HepG2 (cell line): Measurements from ENCODE around the gene CEP131. TPM values are rescaled to one million over a fixed set of nuclear protein-coding genes. Genes with fewer than 3 reads are reported as not detected.
A peak's percentile ranks its signal among the peaks of the same experiment; 100 is the strongest.

Experiments
- ATAC-seq: fragments of 200-7000 bp; cut with Tn5 transposase; 3 replicates; pipeline ENCODE4 v1.9.1; 2020; ENCODE audit warnings: mild to moderate bottlenecking, moderate library complexity
- BruUV-seq: library from RNA; stranded (reverse); fragments of 400-500 nt; replicated peaks from 2 replicates; lab custom pipeline; 2021; lab: Mats Ljungman, UMichigan
- CTCF ChIA-PET: fragments of 300-600 bp; formaldehyde crosslinking; extraction: SDS; loops from one replicate; lab custom pipeline; 2021; ENCODE audit warnings: low total read pairs, inconsistent platforms, low intra/inter-chr PET ratio; lab: Yijun Ruan, JAX
- POLR2A ChIA-PET: fragments of 350-600 bp; sonication (Branson Sonifier 250); formaldehyde crosslinking; loops from one replicate; lab custom pipeline; 2020; ENCODE audit warnings: antibody characterized with exemption, inconsistent platforms; lab: Yijun Ruan, JAX
- DNase-seq: peaks from one replicate; pipeline ENCODE4 v3.0.0-alpha.2; 2015; ENCODE audit warnings: low spot score
- FAIRE-seq: peaks from 3 replicates; lab custom pipeline; 2011; peaks lifted over from hg19 to GRCh38; lab: Jason Lieb, UNC
- H2AFZ ChIP-seq: one replicate; pipeline ENCODE4 v1.6.1; 2011; ENCODE audit warnings: low read length, inconsistent platforms
- H3K27ac ChIP-seq: fragments of 300-600 bp; 3 replicates; pipeline ENCODE4 v1.8.0; 2011; ENCODE audit warnings: mixed run types, mild to moderate bottlenecking, mixed read lengths, low read length, inconsistent platforms; ENCODE audit not compliant: insufficient read depth; ENCODE audit errors: extremely low read length
- H3K27me3 ChIP-seq, 2 experiments: fragments of 200-600 bp in 1 of 2; 2 replicates in 1 of 2; 3 replicates in 1 of 2; pipeline versions ENCODE4 v1.6.0 to v1.8.0; 2011; ENCODE audit warnings: low read length in 2 of 2, mild to moderate bottlenecking in 2 of 2, moderate library complexity in 2 of 2, inconsistent platforms in 1 of 2; ENCODE audit not compliant: insufficient read depth in 2 of 2, control insufficient read depth in 1 of 2
- H3K36me3 ChIP-seq, 2 experiments: fragments of 200-600 bp in 1 of 2; replicated peaks in 1 of 2; 2 replicates in 1 of 2; 3 replicates in 1 of 2; pipeline versions ENCODE4 v1.5.1 to v1.8.0; 2011; ENCODE audit warnings: low read length in 2 of 2, inconsistent platforms in 1 of 2; ENCODE audit not compliant: insufficient read depth in 2 of 2, control insufficient read depth in 1 of 2
- H3K4me1 ChIP-seq: 2 replicates; pipeline ENCODE4 v1.5.1; 2012; ENCODE audit warnings: low read length, inconsistent platforms; ENCODE audit not compliant: insufficient read depth
- H3K4me2 ChIP-seq: 2 replicates; pipeline ENCODE4 v1.6.0; 2011; ENCODE audit warnings: low read depth, low read length, inconsistent platforms
- H3K4me3 ChIP-seq, 3 experiments: fragments of 200-600 bp in 1 of 3; sonication (generic), shearing (Covaris generic) in 1 of 3; replicated peaks in 1 of 3; 2 replicates each; pipeline ENCODE4 v1.5.1; 2011 to 2016; ENCODE audit warnings: low read length in 3 of 3, inconsistent platforms in 2 of 3, low read depth in 2 of 3, mild to moderate bottlenecking in 2 of 3, control low read depth in 1 of 3, mixed read lengths in 1 of 3; ENCODE audit not compliant: insufficient read depth in 1 of 3
- H3K79me2 ChIP-seq: one replicate; pipeline ENCODE4 v1.6.1; 2011; ENCODE audit warnings: low read length, inconsistent platforms; ENCODE audit not compliant: insufficient read depth
- H3K9ac ChIP-seq: 2 replicates; pipeline ENCODE4 v1.6.0; 2011; ENCODE audit warnings: mild to moderate bottlenecking, low read depth, low read length, inconsistent platforms; ENCODE audit not compliant: insufficient read depth
- H3K9me3 ChIP-seq: 2 replicates; pipeline ENCODE4 v1.5.1; 2012; ENCODE audit warnings: mild to moderate bottlenecking, low read length
- H4K20me1 ChIP-seq: 2 replicates; pipeline ENCODE4 v1.6.0; 2011; ENCODE audit warnings: inconsistent platforms, mild to moderate bottlenecking, low read length, moderate library complexity; ENCODE audit not compliant: insufficient read depth
- ATF6 ChIP-seq: sonication (generic); formaldehyde crosslinking; conservative IDR thresholded peaks from 2 replicates; pipeline ENCODE4 v1.4.0; 2020; ENCODE audit warnings: missing genetic modification reagents
- CTCF ChIP-seq: sonication (generic); formaldehyde crosslinking; IDR thresholded peaks from 2 replicates; pipeline ENCODE4 v1.5.0; 2020; ENCODE audit warnings: mild to moderate bottlenecking, missing genetic modification reagents, moderate library complexity
- MNT ChIP-seq: fragments of 450-650 bp; IDR thresholded peaks from 2 replicates; pipeline ENCODE4 v1.6.1; 2016
- REST ChIP-seq, 2 experiments: IDR thresholded peaks; 2 replicates each; pipeline ENCODE4 v1.6.1; 2011 to 2012; ENCODE audit warnings: low read length in 2 of 2, borderline replicate concordance in 1 of 2, low read depth in 1 of 2, mild to moderate bottlenecking in 1 of 2, moderate library complexity in 1 of 2
- SMARCE1 ChIP-seq: fragments of 450-650 bp; IDR thresholded peaks from 2 replicates; pipeline ENCODE4 v1.6.1; 2017; ENCODE audit warnings: borderline replicate concordance
- TP53 ChIP-seq: sonication (generic); formaldehyde crosslinking; conservative IDR thresholded peaks from 2 replicates; pipeline ENCODE4 v1.4.0; 2020; ENCODE audit warnings: missing genetic modification reagents
- WGBS: methylation state at CpG from one replicate; pipeline ENCODE4 v1.1.6; 2017; ENCODE audit warnings: low lambda C conversion rate; 5-methylcytosine and 5-hydroxymethylcytosine counted together
- in situ Hi-C: cut with HindIII; loops from 2 replicates; pipeline ENCODE4 v1.10.0; 2017; ENCODE audit warnings: low pct_unique_long_range_greater_than_20kb; ENCODE audit not compliant: extremely low pct_ligation_motif_present
- intact Hi-C: fragments of 100-400 bp; cut with micrococcal nuclease; formaldehyde crosslinking; loops from one replicate; pipeline ENCODE4 v1.10.0; 2022; ENCODE audit not compliant: unreplicated experiment
- polyA plus RNA-seq, 8 experiments: library from polyadenylated mRNA; depleted of rRNA in 3 of 8; stranded (reverse) in 7 of 8; unstranded in 1 of 8; fragments of >200 nt; fragmentation: Illumina TruSeq in 4 of 8; extraction: Trizol in 4 of 8; gene quantifications; 2 replicates each; pipeline versions ENCODE4 v1.2.1 to v1.2.3, GENCODE V29; 2011 to 2016; ENCODE audit warnings: low read depth in 4 of 8, missing spikeins in 1 of 8, mixed read lengths in 1 of 8; ENCODE audit not compliant: insufficient read depth in 1 of 8
- total RNA-seq, 5 experiments: library from RNA; depleted of rRNA; stranded (reverse); fragments of >200 nt; fragmentation: Illumina TruSeq; extraction: Trizol; gene quantifications; 2 replicates each; pipeline ENCODE4 v1.2.3, GENCODE V29; 2016; ENCODE audit warnings: low read depth in 1 of 5

The CEP131 gene
- total and polyA plus RNA-seq, 2 of the 13 experiments (the other 11 are each of a cell fraction or from before 2014, with no cell fraction given): 5.0 to 16.8 TPM

- FAIRE-seq (no peak), DNase-seq (no peak), ATAC-seq (no peak)
- intact Hi-C loops (no loop called here), in situ Hi-C loops (loop anchor here (5.0 kb wide), 1 partner anchor 223 kb away; no protein-coding TSS in a partner anchor)
- 93% methylated on average over 23 of the region's 23 CpGs for WGBS
- TF ChIP-seq TP53 (CRISPR knock-in tag) (no peak), REST (IDR thresholded peaks at IDR 0.05; ENCODE audit: borderline replicate concordance in 1 of 2, low read depth in 1 of 2, low read length in 2 of 2) (no peak), SMARCE1 (no peak)
- H4K20me1 ChIP-seq: no peaks in the 10 kb centered on the region; the same call in 1 of the 2 replicates
- H3K36me3 ChIP-seq: peaks cover 28 to 55% of the 10 kb centered on the region in 2 experiments
- no peak overlapping the region for H3K4me2 ChIP-seq
- ChIA-PET CTCF (no interaction called here), POLR2A (no interaction called here)
- no peaks in the 10 kb centered on the region for H3K79me2 ChIP-seq
- H2AFZ ChIP-seq: no peak overlapping the region
- no peak overlapping the region for H3K9ac ChIP-seq
- H3K4me3 ChIP-seq: no peak overlapping the region
- H3K4me1 ChIP-seq: peaks cover 11% of the 10 kb centered on the region; the same call in 1 of the 2 replicates
- H3K27me3 ChIP-seq: no peaks in the 10 kb centered on the region
- no peak overlapping the region for H3K27ac ChIP-seq
- H3K9me3 ChIP-seq: no peaks in the 10 kb centered on the region
- BruUV-seq: no TSS peak
Observed at GRCh38 chr17:81259058-81259605, 36.4 kb upstream of the CEP131 start.

GRCh38 chr17:81258292-81258691 is 35.5 kb upstream of the CEP131 start:
- no peak for FAIRE-seq

More at GRCh38 chr17:81258292-81258691, 35.5 kb upstream of the CEP131 start:
- ATAC-seq: no peak
- in situ Hi-C loops (loop anchor here (5.0 kb wide), 1 partner anchor 224 kb away; no protein-coding TSS in a partner anchor), intact Hi-C loops (no loop called here)
- DNase-seq: no peak
- BruUV-seq: no TSS peak
- no peak overlapping the region for H3K27ac ChIP-seq
- ChIA-PET CTCF (no interaction called here), POLR2A (no interaction called here)
- peaks cover 12% of the 10 kb centered on the region for H3K4me1 ChIP-seq
- H3K4me2 ChIP-seq: no peak overlapping the region
- no peak overlapping the region for H2AFZ ChIP-seq
- over 99% methylated on average over 18 of the region's 20 CpGs for WGBS
- H3K79me2 ChIP-seq: no peaks in the 10 kb centered on the region
- H3K36me3 ChIP-seq: peaks cover 30 to 47% of the 10 kb centered on the region in 2 experiments
- H3K4me3 ChIP-seq: no peak overlapping the region
- 0 out of 2 replicates have a peak, but pooled peaks have one; percentile 24 for TF ChIP-seq CTCF
- TF ChIP-seq ATF6 (CRISPR knock-in tag): no peak
- peak; percentile 98 for TF ChIP-seq MNT
- no peak overlapping the region for H3K9ac ChIP-seq
- no peaks in the 10 kb centered on the region for H3K27me3 ChIP-seq
- peaks cover 4% of the 10 kb centered on the region; the same call in 1 of the 2 replicates for H4K20me1 ChIP-seq
- no peaks in the 10 kb centered on the region for H3K9me3 ChIP-seq
